H1 (cell line): ENCODE data around the gene ALPI. TPM values are rescaled to one million over a fixed set of nuclear protein-coding genes. Genes with fewer than 3 reads are reported as not detected.

ENCODE experiments used
- CTCF ChIA-PET: fragments of 300-600 bp; sonication (Branson Sonifier 250); formaldehyde crosslinking; loops from one replicate; lab custom pipeline; 2021; ENCODE audit not compliant: partially characterized antibody; lab: Charles Lee
- POLR2A ChIA-PET: fragments of 300-600 bp; sonication (Branson Sonifier 250); formaldehyde crosslinking; loops from one replicate; lab custom pipeline; 2021; ENCODE audit warnings: inconsistent platforms; ENCODE audit not compliant: partially characterized antibody; lab: Charles Lee
- DNase-seq, 2 experiments: peaks; one replicate each; pipeline versions ENCODE4 v3.0.0 to v3.0.0-alpha.2; 2010 to 2022; ENCODE audit warnings: low spot score in 2 of 2, low read depth in 1 of 2, mixed read lengths in 1 of 2
- FAIRE-seq: peaks from 2 replicates; lab custom pipeline; 2011; peaks lifted over from hg19 to GRCh38; lab: Jason Lieb, UNC
- H2AFZ ChIP-seq: 2 replicates; pipeline ENCODE4 v1.8.1; 2012; ENCODE audit warnings: low read length, inconsistent platforms
- H2AK5ac ChIP-seq: 2 replicates; pipeline ENCODE4 v1.6.1; 2013; ENCODE audit warnings: low read depth, low read length
- H2BK120ac ChIP-seq: replicated peaks from 2 replicates; pipeline ENCODE3; 2013; ENCODE audit warnings: low read depth, low read length, inconsistent platforms
- H2BK12ac ChIP-seq: 2 replicates; pipeline ENCODE4 v1.6.1; 2013; ENCODE audit warnings: low read depth, low read length
- H2BK15ac ChIP-seq: 2 replicates; pipeline ENCODE4 v1.6.1; 2013; ENCODE audit warnings: low read length
- H2BK20ac ChIP-seq: 2 replicates; pipeline ENCODE4 v1.6.1; 2013; ENCODE audit warnings: low read length
- H2BK5ac ChIP-seq: 2 replicates; pipeline ENCODE4 v1.6.1; 2013; ENCODE audit warnings: low read depth, low read length
- H3K14ac ChIP-seq: 2 replicates; pipeline ENCODE4 v1.6.1; 2013; ENCODE audit warnings: inconsistent platforms; ENCODE audit not compliant: insufficient read length
- H3K18ac ChIP-seq: 2 replicates; pipeline ENCODE4 v1.6.1; 2013; ENCODE audit warnings: low read length; ENCODE audit errors: extremely low read depth
- H3K23ac ChIP-seq: 2 replicates; pipeline ENCODE4 v1.6.1; 2013; ENCODE audit warnings: inconsistent platforms; ENCODE audit not compliant: insufficient read length
- H3K23me2 ChIP-seq: 2 replicates; pipeline ENCODE4 v1.6.1; 2013; ENCODE audit warnings: low read depth, low read length
- H3K27ac ChIP-seq: 2 replicates; pipeline ENCODE4 v1.6.1; 2011; ENCODE audit warnings: low read depth, low read length, inconsistent platforms
- H3K27me3 ChIP-seq, 4 experiments: replicated peaks in 1 of 4; 1 replicate in 1 of 4; 2 replicates in 3 of 4; pipeline versions ENCODE4 v1.6.1 to v1.8.1; 2011 to 2013; ENCODE audit warnings: low read length in 3 of 4, mild to moderate bottlenecking in 3 of 4, inconsistent platforms in 2 of 4, mixed read lengths in 2 of 4, moderate library complexity in 1 of 4; ENCODE audit not compliant: control insufficient read depth in 3 of 4, insufficient read depth in 3 of 4; ENCODE audit errors: extremely low read depth in 1 of 4
- H3K36me3 ChIP-seq, 4 experiments: 2 replicates each; pipeline versions ENCODE4 v1.6.1 to v1.8.1; 2011 to 2013; ENCODE audit warnings: mild to moderate bottlenecking in 4 of 4, low read length in 3 of 4, moderate library complexity in 2 of 4, control low read depth in 1 of 4, inconsistent platforms in 1 of 4; ENCODE audit not compliant: insufficient read depth in 4 of 4, control insufficient read depth in 2 of 4
- H3K4ac ChIP-seq: replicated peaks from 2 replicates; pipeline ENCODE3; 2013; ENCODE audit warnings: low read length, low read depth, mixed read lengths, inconsistent platforms; ENCODE audit not compliant: insufficient read length
- H3K4me1 ChIP-seq, 4 experiments: replicated peaks in 1 of 4; 1 replicate in 1 of 4; 2 replicates in 3 of 4; pipeline versions ENCODE4 v1.6.1 to v1.8.1; 2011 to 2013; ENCODE audit warnings: low read length in 3 of 4, inconsistent platforms in 2 of 4, mixed read lengths in 1 of 4; ENCODE audit not compliant: insufficient read depth in 4 of 4, control insufficient read depth in 3 of 4
- H3K4me2 ChIP-seq, 2 experiments: 2 replicates each; pipeline versions ENCODE4 v1.6.1 to v1.8.1; 2011 to 2013; ENCODE audit warnings: low read depth in 2 of 2, low read length in 2 of 2, control low read depth in 1 of 2, inconsistent platforms in 1 of 2, mild to moderate bottlenecking in 1 of 2; ENCODE audit not compliant: insufficient read depth in 1 of 2
- H3K4me3 ChIP-seq, 4 experiments: fragments of 200-600, 300-600 bp in 1 of 4; sonication (generic), shearing (Covaris generic), sonication (Bioruptor Twin) in 1 of 4; 2 replicates each; pipeline versions ENCODE4 v1.5.1 to v1.8.1; 2011 to 2016; ENCODE audit warnings: low read length in 4 of 4, low read depth in 3 of 4, control low read depth in 2 of 4, inconsistent platforms in 2 of 4, mild to moderate bottlenecking in 2 of 4, mixed read lengths in 1 of 4, moderate library complexity in 1 of 4; ENCODE audit not compliant: insufficient read depth in 2 of 4; ENCODE audit errors: extremely low read depth in 1 of 4
- H3K56ac ChIP-seq: replicated peaks from 2 replicates; pipeline ENCODE3; 2013; ENCODE audit warnings: low read depth, mild to moderate bottlenecking, mixed read lengths, low read length, inconsistent platforms; ENCODE audit not compliant: insufficient read length
- H3K79me1 ChIP-seq: 2 replicates; pipeline ENCODE4 v1.6.1; 2013; ENCODE audit warnings: low read depth, low read length, control low read depth
- H3K79me2 ChIP-seq, 2 experiments: 2 replicates each; pipeline versions ENCODE4 v1.6.1 to v1.8.1; 2012 to 2013; ENCODE audit warnings: low read length in 2 of 2, mild to moderate bottlenecking in 2 of 2, inconsistent platforms in 1 of 2; ENCODE audit not compliant: insufficient read depth in 2 of 2, control insufficient read depth in 1 of 2
- H3K9ac ChIP-seq, 4 experiments: replicated peaks in 1 of 4; 1 replicate in 1 of 4; 2 replicates in 3 of 4; pipeline versions ENCODE4 v1.6.1 to v1.8.1; 2011 to 2013; ENCODE audit warnings: low read depth in 3 of 4, low read length in 3 of 4, control low read depth in 2 of 4, mild to moderate bottlenecking in 2 of 4, moderate library complexity in 2 of 4, inconsistent platforms in 1 of 4; ENCODE audit errors: extremely low read depth in 1 of 4
- H3K9me3 ChIP-seq, 2 experiments: 2 replicates each; pipeline versions ENCODE4 v1.6.1 to v1.8.1; 2012 to 2013; ENCODE audit warnings: mild to moderate bottlenecking in 2 of 2, moderate library complexity in 2 of 2, control low read depth in 1 of 2, inconsistent platforms in 1 of 2, low read depth in 1 of 2, low read length in 1 of 2, mixed read lengths in 1 of 2; ENCODE audit not compliant: insufficient read depth in 2 of 2
- H4K20me1 ChIP-seq, 2 experiments: replicated peaks in 1 of 2; 2 replicates each; pipeline versions ENCODE3 to v1.8.1; 2011 to 2013; ENCODE audit warnings: inconsistent platforms in 2 of 2, low read length in 2 of 2, mild to moderate bottlenecking in 1 of 2; ENCODE audit not compliant: insufficient read depth in 2 of 2, control insufficient read depth in 1 of 2
- H4K5ac ChIP-seq: 2 replicates; pipeline ENCODE4 v1.6.1; 2013; ENCODE audit warnings: low read length, low read depth, mixed read lengths, inconsistent platforms; ENCODE audit not compliant: insufficient read length
- H4K8ac ChIP-seq: 2 replicates; pipeline ENCODE4 v1.8.0; 2013; ENCODE audit warnings: mild to moderate bottlenecking, moderate library complexity, low read length, inconsistent platforms; ENCODE audit not compliant: insufficient read depth; ENCODE audit errors: extremely low read depth
- H4K91ac ChIP-seq: replicated peaks from 2 replicates; pipeline ENCODE3; 2013; ENCODE audit warnings: low read length, mixed read lengths, inconsistent platforms; ENCODE audit not compliant: insufficient read length
- CTBP2 ChIP-seq: IDR thresholded peaks from 2 replicates; pipeline ENCODE4 v1.7.0; 2011; ENCODE audit warnings: borderline replicate concordance, mild to moderate bottlenecking, moderate library complexity, mixed read lengths, low read length; ENCODE audit not compliant: insufficient read depth, insufficient read length
- E2F6 ChIP-seq: IDR thresholded peaks from 2 replicates; pipeline ENCODE4 v1.6.1; 2012; ENCODE audit warnings: inconsistent platforms
- JUN ChIP-seq: IDR thresholded peaks from 2 replicates; pipeline ENCODE4 v1.6.1; 2011; ENCODE audit warnings: low read depth, mild to moderate bottlenecking, improper control_type of control experiment, low read length
- MAX ChIP-seq: IDR thresholded peaks from 2 replicates; pipeline ENCODE4 v1.6.1; 2012; ENCODE audit warnings: inconsistent platforms
- POLR2A ChIP-seq, 2 experiments: IDR thresholded peaks; 1 replicate in 1 of 2; 2 replicates in 1 of 2; pipeline ENCODE4 v1.6.1; 2011; ENCODE audit warnings: low read depth in 2 of 2, low read length in 2 of 2, mild to moderate bottlenecking in 2 of 2; ENCODE audit errors: control extremely low read depth in 1 of 2
- USF2 ChIP-seq: IDR thresholded peaks from 2 replicates; pipeline ENCODE4 v1.6.1; 2011; ENCODE audit warnings: low read length, improper control_type of control experiment
- WGBS, 2 experiments: shearing (Covaris generic) in 1 of 2; methylation state at CpG; one replicate each; pipeline versions ENCODE4 v1.1.6 to v1.1.7; 2013 to 2015; ENCODE audit warnings: low lambda C conversion rate in 2 of 2, mixed read lengths in 2 of 2, inconsistent platforms in 1 of 2, low coverage in 1 of 2, missing lambda C conversion rate in 1 of 2; ENCODE audit not compliant: insufficient replicate concordance in 2 of 2, insufficient coverage in 1 of 2, insufficient read length in 1 of 2; ENCODE audit errors: extremely low coverage in 1 of 2, missing lambda C conversion rate in 1 of 2; 5-methylcytosine and 5-hydroxymethylcytosine counted together
- polyA plus RNA-seq, 7 experiments: library from polyadenylated mRNA; depleted of rRNA in 3 of 7; stranded (reverse) in 5 of 7; unstranded in 2 of 7; fragments of >200 nt in 5 of 7; fragments of 200-250 nt in 2 of 7; gene quantifications; 1 replicate in 5 of 7; 2 replicates in 1 of 7; 4 replicates in 1 of 7; pipeline versions ENCODE4 v1.2.1 to v1.2.3, GENCODE V29; 2011 to 2013; ENCODE audit warnings: missing spikeins in 2 of 7, mixed read lengths in 2 of 7
- total RNA-seq: library from RNA; stranded (reverse); fragmentation: NEBNext Ultra II Directional; extraction: Animal tissue kit (Norgen Biotek cat#: 25700); gene quantifications from 2 replicates; pipeline ENCODE4 v1.2.1, GENCODE V29; 2021

Gene ALPI
- total and polyA plus RNA-seq, 2 of the 8 experiments (the other 6 are each of a cell fraction or from before 2014, with no cell fraction given): not detected

GRCh38 chr2:232458661-232459418 is 2.9 kb downstream of the ALPI start:
- no peak overlapping the region for H3K4me2 ChIP-seq
- H3K9me3 ChIP-seq: no peaks in the 10 kb centered on the region
- no peak overlapping the region for H4K91ac ChIP-seq
- H2BK120ac ChIP-seq: no peak overlapping the region
- H3K9ac ChIP-seq: no peak overlapping the region
- no peak overlapping the region for H2AK5ac ChIP-seq
- no peak overlapping the region for H4K5ac ChIP-seq
- DNase-seq (no peak), FAIRE-seq (no peak)
- WGBS, 2 experiments: 93% methylated on average over 42 of the region's 56 CpGs; no CpG with 5 or more reads in 1 of the 2 experiments
- H3K14ac ChIP-seq: no peak overlapping the region
- no peaks in the 10 kb centered on the region; the same call in 1 of the 2 replicates for H3K23me2 ChIP-seq
- no peak overlapping the region for H3K4ac ChIP-seq
- H4K20me1 ChIP-seq: no peaks in the 10 kb centered on the region
- no peak overlapping the region for H2BK15ac ChIP-seq
- ChIA-PET CTCF (interaction anchor here (0.6 to 7.9 kb wide), 9 partner anchors 12 to 65 kb away, joined by 3 to 66 read pairs (median 4); no protein-coding TSS in a partner anchor), POLR2A (interaction anchor here (0.7 kb wide), 1 partner anchor 65 kb away, joined by 3 read pairs; no protein-coding TSS in a partner anchor)
- no peaks in the 10 kb centered on the region for H3K36me3 ChIP-seq
- H2AFZ ChIP-seq: peak overlapping the region; percentile 22; the same call in 1 of the 2 replicates
- no peak overlapping the region for H3K27ac ChIP-seq
- no peaks in the 10 kb centered on the region for H3K79me2 ChIP-seq
- H3K4me1 ChIP-seq: peaks cover 0 to 3% (median 0%) of the 10 kb centered on the region in 4 experiments; a peak in 1 of 7 replicates
- no peak overlapping the region for H3K56ac ChIP-seq
- no peak overlapping the region for H3K4me3 ChIP-seq
- no peak overlapping the region for H2BK5ac ChIP-seq
- no peak overlapping the region for H3K18ac ChIP-seq
- peak overlapping the region; percentile 78; the same call in 1 of the 2 replicates for H4K8ac ChIP-seq
- no peak overlapping the region for H3K23ac ChIP-seq
- no peak overlapping the region for H2BK12ac ChIP-seq
- H3K79me1 ChIP-seq: no peaks in the 10 kb centered on the region
- H3K27me3 ChIP-seq: no peaks in the 10 kb centered on the region
- H2BK20ac ChIP-seq: no peak overlapping the region
- TF ChIP-seq MAX (no peak), CTBP2 (no peak), USF2 (no peak), E2F6 (no peak), JUN (no peak), POLR2A (IDR thresholded peaks at IDR 0.05; ENCODE audit: control extremely low read depth in 1 of 2, low read depth in 2 of 2, low read length in 2 of 2) (no peak)
